HG03558 (cell line): ENCODE results near the gene STX4.
A peak's percentile ranks its signal among the peaks of the same experiment; 100 is the strongest.

Source experiments
- ATAC-seq: cut with Tn5 transposase; IDR thresholded peaks from one replicate; pipeline ENCODE4 v1.9.1; 2021; ENCODE audit warnings: moderate number of reproducible peaks; ENCODE audit not compliant: unreplicated experiment; ENCODE audit errors: extremely low read depth

Gene STX4

GRCh38 chr16:31032736-31033708 is at the start of gene STX4:
TSS of gene STX4 (plus strand) at chr16:31033558. CDS start at chr16:31033806, 248 bp downstream.
- peak; percentile 61 for ATAC-seq

- no peak for ATAC-seq
These were observed 49.3 kb upstream of the STX4 start for GRCh38 chr16:30983898-30984610.

GRCh38 chr16:30984669-30985400 is 48.5 kb upstream of the STX4 start, which contains the start of gene HSD3B7:
TSS of gene HSD3B7 (plus strand) at chr16:30985207. CDS start at chr16:30985659, 452 bp downstream.
- no peak for ATAC-seq

GRCh38 chr16:30985401-30986128 is 47.8 kb upstream of the STX4 start:
- ATAC-seq = no peak

GRCh38 chr16:30986129-30986991 is 47.0 kb upstream of the STX4 start:
- no peak for ATAC-seq

- no peak for ATAC-seq
These were observed 45.7 kb upstream of the STX4 start for GRCh38 chr16:30987581-30988190.

- no peak for ATAC-seq
These were observed 43.8 kb upstream of the STX4 start for GRCh38 chr16:30989469-30990047.

DNA sequence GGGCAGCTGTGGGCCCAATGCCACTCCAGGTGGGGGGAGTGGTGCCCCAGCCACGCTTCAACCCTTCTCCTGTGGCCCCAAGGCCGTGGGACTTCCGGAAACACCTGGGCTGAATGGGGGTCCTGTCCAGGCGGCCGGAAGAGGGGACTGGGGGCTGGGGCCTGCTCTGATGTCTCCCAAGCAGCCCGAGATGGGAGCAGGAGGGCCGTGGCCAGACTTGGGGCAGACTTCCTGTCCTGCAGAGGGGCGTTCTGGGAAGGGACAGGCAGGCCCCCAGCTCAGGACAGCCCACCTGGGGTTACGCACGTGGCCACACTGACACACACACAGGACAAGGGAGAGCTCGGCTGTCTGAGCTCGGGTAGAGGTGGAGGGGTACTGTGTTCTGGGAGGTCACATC is 43.3 kb upstream of the STX4 start:
- ATAC-seq = no peak

- no peak for ATAC-seq
These were observed 42.3 kb upstream of the STX4 start for GRCh38 chr16:30991052-30991451.

- no peak for ATAC-seq
These were observed 41.0 kb upstream of the STX4 start for GRCh38 chr16:30992276-30992780.

- no peak for ATAC-seq
These were observed 40.2 kb upstream of the STX4 start for GRCh38 chr16:30992931-30993816.

GRCh38 chr16:30995927-30996323 is 37.4 kb upstream of the STX4 start:
- no peak for ATAC-seq

DNA sequence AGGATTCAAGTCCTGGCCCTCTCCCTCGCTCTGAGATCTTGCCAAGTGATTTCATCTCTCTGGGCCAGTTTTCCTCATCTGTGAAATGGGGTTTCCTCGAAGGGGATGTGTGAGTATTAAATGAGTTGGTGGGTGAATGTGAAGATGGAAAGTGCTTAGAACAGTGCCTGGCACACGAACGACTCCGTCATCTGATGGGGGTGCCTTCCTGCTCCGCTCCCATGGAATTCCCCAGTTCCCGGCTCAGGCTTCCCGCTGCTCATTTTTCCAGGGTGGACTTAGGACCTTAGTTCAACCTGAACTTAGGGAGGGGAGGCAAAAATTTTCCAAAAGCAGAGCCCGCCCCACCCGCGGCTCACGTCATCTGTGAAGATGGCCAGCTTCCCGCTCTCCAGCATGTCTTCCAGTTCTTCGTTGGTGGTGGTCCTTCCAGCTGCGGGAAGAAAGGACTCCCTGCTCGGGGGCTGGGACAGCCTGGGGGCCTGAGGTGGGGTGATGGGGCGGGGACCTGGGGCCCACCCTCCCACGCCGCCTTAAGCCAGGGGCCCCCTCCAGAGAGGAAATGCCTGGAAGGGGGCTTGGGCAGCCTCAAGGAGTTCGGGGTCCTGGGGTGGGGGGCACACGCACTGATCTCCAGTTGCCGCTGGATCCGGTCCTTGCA is 36.9 kb upstream of the STX4 start:
- no peak for ATAC-seq

DNA sequence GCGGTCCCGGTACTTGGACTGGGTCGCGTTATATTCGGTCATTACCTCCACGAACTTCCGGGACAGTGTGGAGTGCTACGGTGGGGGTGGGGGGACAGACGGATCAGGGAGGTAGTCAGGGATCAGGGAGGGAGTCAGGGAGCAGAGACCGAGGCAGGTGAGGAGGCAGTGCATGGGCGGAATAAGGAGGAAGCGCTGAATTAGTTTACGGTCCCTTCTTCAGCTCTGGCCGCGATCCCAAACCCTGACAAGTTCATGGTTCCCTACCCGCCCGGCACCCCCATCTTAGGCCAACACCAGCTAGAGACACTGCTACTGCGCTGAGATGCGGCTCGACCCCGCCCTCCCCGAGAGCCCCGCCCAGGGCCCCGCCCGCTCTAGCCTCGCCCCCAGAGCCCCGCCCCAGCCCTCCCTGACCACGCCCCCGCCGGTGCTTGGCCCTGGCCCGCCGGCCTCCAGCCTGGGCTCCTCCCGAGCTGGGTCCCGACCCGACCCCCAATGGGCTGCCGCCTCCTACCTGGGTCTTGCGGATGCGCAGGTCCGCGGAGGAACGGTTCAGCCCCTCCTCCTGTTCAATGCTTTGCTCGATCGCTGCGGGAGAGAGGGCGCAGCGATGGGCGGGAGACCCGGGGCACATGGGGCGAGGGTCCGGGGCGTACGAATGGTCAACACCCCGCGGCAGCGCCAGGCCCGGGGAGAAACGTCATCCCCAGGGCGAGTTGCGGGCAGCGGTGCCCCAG is 36.2 kb upstream of the STX4 start:
- no peak for ATAC-seq

DNA sequence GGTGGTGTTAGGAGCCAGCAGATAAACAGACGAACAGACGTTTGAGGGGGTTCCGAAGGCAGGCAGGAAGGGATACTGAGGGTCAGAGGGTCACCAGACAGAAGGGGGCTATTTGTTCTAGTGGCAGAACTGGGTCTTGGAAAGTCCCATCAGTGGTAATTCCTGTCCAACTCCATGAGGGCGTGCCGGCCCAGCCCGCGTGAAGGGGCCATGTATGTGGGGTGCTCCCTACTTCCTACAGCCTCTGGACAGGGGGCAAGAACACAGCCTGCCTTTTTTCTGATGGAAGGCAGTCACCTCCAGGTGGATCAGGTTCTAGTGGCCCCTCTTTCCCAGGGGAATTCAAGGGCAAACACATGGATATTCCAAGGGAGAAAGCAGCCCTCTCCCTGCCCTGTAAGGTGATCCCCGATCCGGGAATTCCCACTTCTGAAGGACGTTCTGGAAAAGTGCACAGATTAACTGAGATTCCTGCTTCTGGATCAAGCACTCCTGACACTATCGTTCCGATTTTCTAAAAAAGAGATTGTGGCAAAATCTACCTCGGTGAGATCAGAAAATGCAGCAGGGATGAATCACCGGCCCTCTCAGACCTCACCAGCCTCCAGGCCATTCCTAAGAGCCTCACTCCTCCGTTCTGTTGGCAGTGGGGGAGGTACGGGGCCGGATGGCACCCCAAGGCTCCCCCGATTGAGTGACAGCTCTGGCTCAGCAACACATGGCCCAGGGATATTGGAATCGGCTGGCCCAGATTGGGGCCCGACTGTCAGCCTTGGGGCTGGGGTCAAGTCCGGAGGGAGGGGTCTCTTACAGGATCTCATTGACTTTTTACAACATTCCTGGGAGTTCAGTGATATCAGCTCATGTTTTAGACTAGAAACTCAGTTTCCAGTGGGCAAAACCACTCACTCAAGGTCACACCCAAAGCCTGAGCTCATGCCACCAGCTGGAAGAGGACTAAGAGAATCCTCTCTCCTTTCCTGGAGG is 35.3 kb upstream of the STX4 start:
- ATAC-seq = no peak
